Muscle of leg (tissue), 11 donors: Measurements from ENCODE around the gene RANBP3. TPM values are rescaled to one million over a fixed set of nuclear protein-coding genes. Genes with fewer than 3 reads are reported as not detected.
"Not testable (repeated sequence)": the region's sequence is repeated elsewhere in the genome, so short reads cannot be mapped to it uniquely, and the experiment has no call there.

Experiments
- DNase-seq: peaks from one replicate; pipeline ENCODE4 v3.0.0; 2013
- H3K27ac ChIP-seq: one replicate; pipeline ENCODE4 v1.5.1; 2013; ENCODE audit warnings: mild to moderate bottlenecking, low read length, control low read depth
- H3K27me3 ChIP-seq: one replicate; pipeline ENCODE4 v1.6.1; 2013; ENCODE audit warnings: low read length; ENCODE audit not compliant: control insufficient read depth, insufficient read depth
- H3K36me3 ChIP-seq: one replicate; pipeline ENCODE4 v1.6.1; 2013; ENCODE audit warnings: low read length; ENCODE audit not compliant: control insufficient read depth, insufficient read depth
- H3K4me1 ChIP-seq: one replicate; pipeline ENCODE4 v1.6.1; 2013; ENCODE audit warnings: low read length; ENCODE audit not compliant: control insufficient read depth, insufficient read depth
- H3K4me3 ChIP-seq: one replicate; pipeline ENCODE4 v1.5.1; 2013; ENCODE audit warnings: low read length, control low read depth
- H3K9me3 ChIP-seq: replicated peaks from 2 replicates; pipeline ENCODE4 v1.6.1; 2013; ENCODE audit warnings: low read depth, low read length; ENCODE audit not compliant: control insufficient read depth
- WGBS: methylation state at CpG from one replicate; pipeline ENCODE4 v1.1.5; 2013; ENCODE audit warnings: missing lambda C conversion rate; ENCODE audit not compliant: insufficient coverage; 5-methylcytosine and 5-hydroxymethylcytosine counted together
- polyA plus RNA-seq, 8 donors: library from polyadenylated mRNA; unstranded; fragments of 120-200 nt; gene quantifications; one replicate each; pipeline versions ENCODE4 v1.2.1 to v1.2.3, GENCODE V29; 2013; ENCODE audit warnings: inconsistent platforms in 1 of 8, low replicate concordance in 1 of 8; ENCODE audit not compliant: insufficient read length in 8 of 8, insufficient read depth in 1 of 8
- total RNA-seq: library from RNA; stranded (reverse); fragments of 120-200 nt; gene quantifications from one replicate; pipeline ENCODE4 v1.2.4, GENCODE V29; 2013

RANBP3 gene
- total and polyA plus RNA-seq, 9 donors, result 29.2 to 52.4 (median 43.6) TPM

GRCh38 chr19:5891572-5891937 lies 86.4 kb downstream of the RANBP3 start:
- Histone ChIP-seq H3K27ac (no peak overlapping the region), H3K9me3 (no peaks in the 10 kb centered on the region), H3K27me3 (peaks cover 21% of the 10 kb centered on the region), H3K4me3 (no peak overlapping the region), H3K4me1 (peaks cover 38% of the 10 kb centered on the region), H3K36me3 (peaks cover 25% of the 10 kb centered on the region)
- 46% methylated on average over 4 of the region's 4 CpGs for WGBS
- no peak for DNase-seq

DNA sequence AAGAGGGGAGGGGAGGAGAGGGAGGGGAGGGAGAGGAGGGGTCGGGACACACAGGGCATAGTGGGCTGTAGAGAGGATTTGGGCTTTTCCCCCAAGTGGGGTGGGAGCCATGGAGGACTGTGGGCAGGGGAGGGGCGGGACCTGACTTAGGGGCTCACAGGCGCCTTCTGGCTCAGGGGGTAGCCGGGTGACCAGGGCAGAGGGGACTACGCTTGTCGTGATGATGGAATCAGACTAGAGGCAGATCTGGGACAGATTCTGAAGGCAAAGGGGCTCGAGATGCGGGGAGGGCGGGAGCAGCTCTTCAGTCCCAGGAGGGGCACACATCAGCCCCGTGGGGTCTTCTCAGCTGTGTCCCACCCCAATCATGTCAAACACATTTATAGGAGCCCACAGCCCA lies 87.8 kb downstream of the RANBP3 start:
- WGBS, result 45% methylated on average over 5 of the region's 10 CpGs
- no peak overlapping the region for H3K4me3 ChIP-seq
- H3K9me3 ChIP-seq, result no peaks in the 10 kb centered on the region
- H3K27me3 ChIP-seq, result peaks cover 21% of the 10 kb centered on the region
- peaks cover 36% of the 10 kb centered on the region for H3K4me1 ChIP-seq
- H3K27ac ChIP-seq, result no peak overlapping the region
- no peak for DNase-seq
- H3K36me3 ChIP-seq, result peaks cover 11% of the 10 kb centered on the region

- DNase-seq, result no peak
- Histone ChIP-seq H3K4me3 (no peak overlapping the region), H3K27ac (no peak overlapping the region), H3K27me3 (peaks cover 21% of the 10 kb centered on the region), H3K9me3 (no peaks in the 10 kb centered on the region), H3K36me3 (peaks cover 5% of the 10 kb centered on the region), H3K4me1 (peaks cover 30% of the 10 kb centered on the region)
- 41% methylated on average over 12 of the region's 17 CpGs for WGBS
Measured at GRCh38 chr19:5889288-5889971, 88.5 kb downstream of the RANBP3 start.

DNA sequence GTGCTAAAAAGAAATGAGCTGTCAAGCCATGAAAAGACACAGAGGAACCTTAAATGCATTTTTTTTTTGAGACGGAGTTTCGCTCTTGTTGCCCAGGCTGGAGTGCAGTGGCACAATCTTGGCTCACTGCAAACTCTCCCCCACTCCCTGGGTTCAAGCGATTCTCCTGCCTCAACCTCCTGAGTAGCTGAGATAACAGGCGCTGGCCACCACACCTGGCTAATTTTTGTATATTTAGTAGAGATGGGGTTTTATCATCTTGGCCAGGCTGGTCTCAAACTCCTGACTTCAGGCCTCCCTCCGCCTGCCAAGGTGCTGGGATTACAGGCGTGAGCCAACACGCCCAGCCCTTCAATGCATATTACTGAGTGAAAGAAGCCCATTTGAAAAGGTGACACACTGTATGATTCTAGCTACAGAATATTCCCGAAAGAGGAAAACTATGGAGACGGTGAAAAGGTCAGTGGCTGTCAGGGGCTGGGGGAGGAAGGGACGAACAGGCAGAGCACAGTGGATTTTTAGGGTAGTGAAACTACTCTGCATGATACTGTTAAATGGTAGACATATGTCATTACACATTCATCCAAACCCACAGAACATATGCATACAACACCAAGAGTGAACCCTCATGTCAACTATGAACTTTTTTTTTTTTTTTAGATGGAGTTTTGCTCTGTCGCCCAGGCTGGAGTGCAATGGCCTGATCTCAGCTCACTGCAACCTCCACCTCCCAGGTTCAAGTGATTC lies 93.7 kb downstream of the RANBP3 start:
- H3K27ac ChIP-seq, result not testable (repeated sequence)
- no CpG with 5 or more reads among the region's 11 CpGs for WGBS

DNA sequence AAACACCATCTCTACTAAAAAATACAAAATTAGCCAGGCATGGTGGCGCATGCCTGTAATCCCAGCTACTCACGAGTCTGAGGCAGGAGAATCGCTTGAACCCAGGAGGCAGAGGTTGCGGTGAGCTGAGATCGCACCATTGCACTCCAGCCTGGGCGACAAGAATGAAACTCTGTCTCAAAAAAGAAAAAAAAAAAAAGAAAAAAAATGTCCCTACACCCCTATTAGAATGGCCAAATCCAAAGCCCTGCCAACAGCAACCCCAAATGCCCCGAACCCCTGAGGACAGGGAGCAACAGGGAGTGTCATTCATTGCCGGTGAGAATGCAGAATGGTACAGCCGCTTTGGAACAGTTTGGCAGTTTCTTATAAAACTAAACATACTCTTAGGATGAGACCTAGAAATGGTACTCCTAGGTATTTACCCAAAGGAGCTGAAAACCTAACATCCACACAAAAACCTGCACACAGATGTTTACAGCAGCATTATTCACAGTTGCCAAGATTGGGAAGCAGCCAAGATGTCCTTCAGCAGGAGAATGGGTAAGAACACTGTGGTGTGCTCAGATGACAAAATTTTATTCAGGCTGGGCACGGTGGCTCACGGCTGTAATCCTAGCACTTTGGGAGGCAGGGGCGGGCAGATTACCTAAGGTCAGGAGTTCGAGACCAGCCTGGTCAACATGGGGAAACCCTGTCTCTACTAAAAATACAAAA lies 94.6 kb downstream of the RANBP3 start:
- not testable (repeated sequence) for H3K4me3 ChIP-seq, H3K9me3 ChIP-seq, H3K36me3 ChIP-seq, H3K27ac ChIP-seq
- Histone ChIP-seq H3K4me1 (peaks cover 26% of the 10 kb centered on the region), H3K27me3 (peaks cover 18% of the 10 kb centered on the region)
- DNase-seq, result peak; percentile 29
- 0% methylated on average over 1 of the region's 13 CpGs for WGBS

More for the DNA sequence above, 93.7 kb downstream of the RANBP3 start:
- H3K4me3 ChIP-seq, H3K9me3 ChIP-seq, DNase-seq, H3K36me3 ChIP-seq: not testable (repeated sequence)
- H3K4me1 ChIP-seq, result peaks cover 21% of the 10 kb centered on the region
- peaks cover 13% of the 10 kb centered on the region for H3K27me3 ChIP-seq

DNA sequence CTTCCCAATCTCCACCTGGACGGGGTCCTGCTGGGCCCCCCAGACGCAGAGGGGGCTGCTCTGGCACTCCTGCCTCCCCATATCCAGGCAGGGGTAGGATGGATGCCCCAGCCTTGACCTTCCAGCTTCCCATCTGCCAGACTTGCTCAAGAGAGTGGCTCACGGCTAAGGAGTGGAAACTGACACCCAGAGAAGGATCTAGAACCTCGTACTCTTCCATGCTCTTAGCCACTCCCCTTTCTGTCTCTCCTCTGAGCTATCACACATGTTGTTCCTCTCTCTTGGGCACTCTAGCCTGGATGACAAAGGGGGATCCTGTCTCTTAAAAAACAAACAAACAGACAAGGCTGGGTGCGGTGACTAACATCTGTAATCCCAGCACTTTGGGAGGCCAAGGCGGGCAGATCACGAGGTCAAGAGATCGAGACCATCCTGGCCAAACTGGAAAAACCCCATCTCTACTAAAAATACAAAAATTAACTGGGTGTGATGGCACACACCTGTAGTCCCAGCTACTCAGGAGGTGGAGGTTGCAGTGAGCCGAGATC lies 95.4 kb downstream of the RANBP3 start:
- H3K36me3 ChIP-seq, result no peaks in the 10 kb centered on the region
- H3K9me3 ChIP-seq, result no peaks in the 10 kb centered on the region
- H3K4me1 ChIP-seq, result peaks cover 30% of the 10 kb centered on the region
- H3K27ac ChIP-seq, result no peak overlapping the region
- DNase-seq, result no peak
- 16% methylated on average over 3 of the region's 9 CpGs for WGBS
- H3K27me3 ChIP-seq, result peaks cover 20% of the 10 kb centered on the region
- H3K4me3 ChIP-seq, result no peak overlapping the region

- peaks cover 37% of the 10 kb centered on the region for H3K4me1 ChIP-seq
- peaks cover 22% of the 10 kb centered on the region for H3K27me3 ChIP-seq
- no peak for DNase-seq
- no peaks in the 10 kb centered on the region for H3K36me3 ChIP-seq
- no peaks in the 10 kb centered on the region for H3K9me3 ChIP-seq
- H3K4me3 ChIP-seq, result no peak overlapping the region
- 36% methylated on average over 9 of the region's 19 CpGs for WGBS
- no peak overlapping the region for H3K27ac ChIP-seq
Measured at GRCh38 chr19:5881543-5882299, 96.2 kb downstream of the RANBP3 start.

- Histone ChIP-seq H3K27ac (no peak overlapping the region), H3K36me3 (no peaks in the 10 kb centered on the region), H3K9me3 (no peaks in the 10 kb centered on the region), H3K4me1 (peaks cover 45% of the 10 kb centered on the region), H3K4me3 (no peak overlapping the region), H3K27me3 (peaks cover 22% of the 10 kb centered on the region)
- peak; percentile 89 for DNase-seq
- 13% methylated on average over 9 of the region's 15 CpGs for WGBS
Measured at GRCh38 chr19:5880604-5881078, 97.3 kb downstream of the RANBP3 start.

- H3K9me3 ChIP-seq, result no peaks in the 10 kb centered on the region
- H3K27me3 ChIP-seq, result peaks cover 22% of the 10 kb centered on the region
- no peaks in the 10 kb centered on the region for H3K36me3 ChIP-seq
- no peak for DNase-seq
- no peak overlapping the region for H3K27ac ChIP-seq
- no peak overlapping the region for H3K4me3 ChIP-seq
- WGBS, result 53% methylated on average over 2 of the region's 6 CpGs
- peaks cover 45% of the 10 kb centered on the region for H3K4me1 ChIP-seq
Measured at GRCh38 chr19:5880196-5880595, 97.7 kb downstream of the RANBP3 start.
